NCI-H2196 treated with DMSO at 0.1 percent for 48 hours (cell line): ENCODE measurements around the gene ELF4.

Experiments
- DNase-seq: peaks from one replicate; lab custom pipeline; 2025; ENCODE audit not compliant: unreplicated experiment; lab: John Stamatoyannopoulos, UW

Gene ELF4

DNA sequence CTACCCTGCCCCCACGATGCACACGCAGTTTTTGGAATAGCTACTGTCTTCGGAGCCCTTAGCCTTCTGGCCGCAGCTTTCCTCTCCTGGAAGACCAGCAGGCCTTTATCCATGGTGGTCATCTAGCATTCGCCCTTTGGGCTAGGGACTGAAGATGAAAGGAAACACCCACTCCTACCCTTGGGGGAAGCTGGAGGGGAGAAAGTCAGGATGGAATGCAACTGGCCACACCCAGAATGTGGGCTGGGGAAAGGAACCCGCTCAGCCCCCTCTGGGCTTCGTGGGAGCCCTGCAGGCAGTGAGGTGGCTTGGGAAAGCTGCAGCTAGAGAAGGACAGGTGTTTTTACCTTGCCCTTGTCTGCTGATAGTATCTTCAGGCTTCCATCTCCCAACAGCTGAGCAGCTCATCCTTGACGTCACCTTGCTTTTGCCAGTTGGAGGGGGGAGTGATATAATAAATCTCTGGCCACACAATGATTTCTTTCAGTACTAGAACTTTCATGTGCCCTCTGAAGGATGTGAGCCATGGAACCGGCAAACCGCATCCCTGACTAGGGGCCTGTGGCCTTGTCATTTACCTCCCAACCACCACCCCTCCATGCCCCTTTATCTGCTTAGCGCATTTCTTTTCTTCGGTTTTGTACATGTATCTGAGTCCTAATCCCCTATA is 59.0 kb downstream of the ELF4 start:
- DNase-seq = no peak

DNA sequence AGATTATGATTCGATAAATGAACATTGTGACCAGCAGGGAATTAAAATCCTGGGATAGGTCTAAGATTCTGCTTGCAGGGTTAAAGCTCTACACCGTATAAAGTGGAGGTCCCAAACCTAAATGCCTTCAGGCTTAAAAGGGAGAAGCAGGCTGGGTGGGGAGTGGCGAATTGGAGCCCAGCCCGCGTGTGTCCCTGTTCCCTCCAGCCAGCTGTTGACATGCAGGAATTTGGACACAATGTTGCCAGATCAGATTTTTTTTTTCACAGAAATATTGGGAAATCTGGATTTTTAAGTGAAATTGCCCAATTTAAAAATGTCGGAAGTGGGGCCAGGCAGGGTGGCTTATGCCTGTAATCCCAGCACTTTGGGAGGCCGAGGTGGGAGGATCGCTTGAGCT is 60.5 kb downstream of the ELF4 start:
- no peak for DNase-seq

DNA sequence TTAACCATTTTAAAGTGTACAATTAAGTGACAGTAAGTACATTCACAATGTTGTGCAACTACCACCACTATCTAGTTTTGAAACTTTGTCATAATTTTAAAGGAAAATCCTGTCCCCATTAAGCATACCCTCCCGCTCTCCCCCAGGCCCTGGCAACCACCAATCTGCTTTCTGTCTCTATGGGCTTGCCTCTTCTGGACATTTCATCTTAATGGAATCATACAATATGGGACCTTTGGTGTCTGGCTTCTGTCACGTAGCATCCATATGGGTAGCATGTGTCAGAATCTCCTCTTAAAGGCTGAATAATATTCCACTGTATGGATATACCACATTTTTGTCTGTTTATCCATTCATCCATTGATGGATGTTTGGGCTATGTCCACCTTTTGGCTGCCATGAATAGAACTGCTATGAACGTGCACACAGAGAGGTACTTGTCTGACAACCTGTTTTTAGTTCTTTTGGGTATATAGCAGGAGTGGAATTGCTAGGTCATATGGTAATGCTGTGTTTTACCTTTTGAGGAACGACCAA is 61.5 kb downstream of the ELF4 start:
- DNase-seq = no peak

DNA sequence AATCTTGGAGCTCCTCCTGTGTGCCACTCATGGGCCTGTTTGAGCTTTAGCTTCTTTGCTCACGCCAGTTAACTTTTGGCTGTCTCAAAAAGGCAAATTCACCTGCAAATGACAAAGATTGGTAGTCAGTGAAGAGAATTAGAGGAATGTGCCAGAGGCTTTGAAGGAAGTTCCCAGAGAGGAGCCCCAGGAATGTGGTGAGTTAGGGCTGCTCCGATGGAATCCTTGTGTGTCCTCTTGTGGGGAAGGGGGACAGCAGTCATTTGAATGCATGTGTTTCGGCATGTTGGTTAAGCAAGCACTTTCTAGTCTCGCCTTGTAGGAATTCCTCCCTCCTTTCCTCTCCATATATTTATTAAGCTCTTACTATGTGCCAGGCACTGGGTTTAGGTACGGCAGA is 62.9 kb downstream of the ELF4 start:
- DNase-seq = no peak

DNA sequence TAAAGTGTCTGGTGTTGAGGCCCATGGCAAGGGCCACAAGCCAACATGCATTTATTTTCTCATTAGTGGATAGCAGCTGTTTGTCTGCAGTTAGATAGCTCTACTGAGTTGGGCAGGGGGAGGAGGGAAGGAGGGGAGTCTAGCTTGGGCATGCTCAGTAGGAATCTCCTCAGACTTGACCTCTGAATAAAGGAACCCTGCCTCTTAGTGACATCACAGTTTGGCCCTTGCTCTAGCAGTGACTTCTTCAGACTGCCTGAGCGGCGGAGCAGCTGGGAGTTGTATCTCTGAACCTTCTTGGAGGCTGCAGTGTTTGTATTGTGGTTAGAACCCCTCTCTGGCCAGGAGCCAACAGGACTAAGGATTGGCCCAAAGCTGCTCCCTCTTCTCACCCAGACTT is 70.5 kb downstream of the ELF4 start:
- no peak for DNase-seq

DNA sequence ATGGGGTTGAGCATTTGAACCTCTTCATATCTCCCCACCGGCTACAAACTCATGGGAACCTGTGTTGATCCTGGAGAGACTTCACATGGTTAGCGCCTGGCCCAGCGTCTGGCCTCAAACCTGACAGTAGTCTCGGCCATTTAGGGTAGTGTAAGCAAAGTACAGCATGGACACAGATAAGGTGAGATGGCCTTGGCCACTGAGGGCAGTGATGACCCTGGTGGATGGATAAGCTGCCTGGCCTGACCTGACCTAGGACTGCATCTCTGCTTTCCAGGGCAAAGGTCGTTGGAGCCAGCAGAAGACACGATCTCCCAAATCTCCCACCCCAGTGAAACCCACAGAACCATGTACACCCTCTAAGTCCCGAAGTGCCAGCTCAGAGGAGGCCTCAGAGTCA is 76.1 kb downstream of the ELF4 start:
- no peak for DNase-seq

DNA sequence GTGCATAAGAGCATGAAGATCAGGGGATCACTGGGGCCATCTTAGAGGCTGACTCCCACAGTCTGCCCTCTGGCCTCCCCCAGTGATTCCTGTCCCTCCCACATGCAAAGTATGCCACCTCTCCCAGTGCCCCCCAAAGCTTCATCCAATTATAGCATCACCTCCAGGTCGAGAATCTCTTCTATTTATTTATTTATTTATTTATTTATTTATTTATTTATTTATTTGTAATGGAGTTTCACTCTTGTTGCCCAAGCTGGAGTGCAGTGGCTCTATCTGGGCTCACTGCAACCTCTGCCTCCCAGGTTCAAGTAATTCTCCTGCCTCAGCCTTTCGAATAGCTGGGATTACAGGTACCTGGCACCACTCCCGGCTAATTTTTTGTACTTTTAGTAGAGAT is 77.7 kb downstream of the ELF4 start:
- DNase-seq = no peak

DNA sequence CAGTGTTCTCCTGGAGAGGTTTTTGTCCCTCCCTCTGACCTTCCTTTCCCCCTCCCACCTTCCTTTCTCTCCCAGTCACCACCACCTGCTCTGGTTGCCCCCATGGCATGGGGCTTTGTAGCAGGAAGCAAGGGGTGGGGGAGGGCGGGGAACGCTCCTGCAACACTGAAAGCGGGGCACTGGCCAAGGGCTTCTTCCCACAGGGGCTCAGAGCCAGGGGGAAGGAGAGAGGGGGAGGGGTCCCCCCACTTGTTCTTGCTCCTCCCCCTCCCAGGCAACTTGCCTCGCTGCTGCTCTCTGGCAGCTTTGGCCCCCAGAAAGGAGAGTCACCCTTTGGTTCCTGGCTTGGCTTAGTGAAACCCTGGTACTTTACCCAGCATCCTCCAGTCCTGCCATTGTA is 79.5 kb downstream of the ELF4 start:
- DNase-seq = no peak

DNA sequence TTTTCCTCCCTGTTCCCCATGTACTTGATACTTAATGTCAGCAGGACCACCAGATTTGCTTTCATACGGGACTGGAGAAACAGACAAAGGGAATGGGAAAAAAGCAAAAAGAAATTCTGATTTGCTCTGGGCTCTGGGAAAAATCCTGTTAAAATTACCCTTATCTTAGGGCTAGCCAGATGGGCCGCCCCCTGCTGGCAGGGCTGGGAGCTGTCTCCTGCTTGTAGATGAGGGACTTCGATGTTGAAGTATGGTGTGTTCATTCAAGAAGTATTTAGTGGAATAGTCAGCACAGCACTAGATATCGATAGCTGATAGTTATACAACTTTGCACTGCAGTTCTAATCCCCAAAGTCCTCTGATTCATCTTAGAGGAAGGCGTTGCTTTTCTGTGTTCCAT is 82.1 kb downstream of the ELF4 start:
- DNase-seq = no peak

DNA sequence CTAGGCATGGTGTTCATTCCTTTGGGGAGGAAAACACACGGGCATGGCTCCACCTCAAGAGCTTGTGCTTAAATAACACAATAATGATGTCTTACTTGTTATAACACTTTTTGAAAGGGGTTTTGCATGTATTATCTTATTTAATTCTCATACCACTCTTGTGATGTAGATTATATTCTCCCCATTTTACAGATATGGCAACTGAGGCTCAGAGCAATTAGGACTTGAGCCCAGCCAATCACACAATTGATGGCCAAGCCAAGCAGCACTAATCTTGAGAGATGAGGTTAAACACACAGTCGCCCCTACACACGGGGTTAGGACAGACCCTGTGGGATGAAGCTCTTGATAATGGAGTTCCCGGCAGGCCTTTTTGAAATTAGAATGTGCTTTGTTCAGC is 82.7 kb downstream of the ELF4 start:
- no peak for DNase-seq

DNA sequence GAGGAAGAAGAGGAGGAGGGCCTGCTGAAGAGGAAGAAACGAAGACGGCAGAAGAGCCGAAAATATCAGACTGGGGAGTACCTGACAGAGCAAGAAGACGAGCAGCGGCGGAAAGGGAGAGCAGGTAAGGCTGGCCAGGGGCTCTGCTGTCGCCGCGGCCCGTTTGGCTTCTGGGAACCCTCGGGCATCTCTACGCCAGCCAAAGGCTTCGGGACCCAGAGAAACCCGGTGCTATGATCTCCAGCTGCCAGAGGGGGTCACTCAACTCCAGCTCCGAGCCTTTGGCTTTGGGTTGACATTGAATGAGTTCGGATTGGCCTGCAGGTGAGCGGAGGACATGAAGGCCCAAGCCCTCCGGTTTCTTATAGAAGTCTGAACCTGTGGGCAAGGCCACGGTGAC is 85.0 kb downstream of the ELF4 start:
- DNase-seq = no peak

DNA sequence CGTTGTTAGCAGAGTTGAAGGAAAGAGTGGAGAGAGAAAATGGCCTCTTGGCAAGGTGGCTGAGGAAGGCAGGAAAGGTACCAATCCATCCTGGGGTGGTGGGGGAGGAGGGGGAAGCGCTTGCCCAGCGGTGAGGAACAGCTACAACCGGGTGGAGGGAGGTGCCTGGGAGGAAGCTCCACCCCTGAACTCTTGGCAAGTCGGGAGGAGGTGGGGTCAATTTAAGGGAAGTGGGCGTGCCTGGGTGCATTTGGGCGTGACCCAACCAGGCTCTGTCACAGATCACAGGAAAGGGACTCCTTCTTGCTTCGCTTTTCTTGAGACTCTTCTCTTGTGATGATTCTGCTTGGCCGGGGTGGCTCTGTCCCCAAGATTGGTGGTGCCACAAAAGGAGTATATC is 86.2 kb downstream of the ELF4 start:
- DNase-seq = peak; percentile 21

DNA sequence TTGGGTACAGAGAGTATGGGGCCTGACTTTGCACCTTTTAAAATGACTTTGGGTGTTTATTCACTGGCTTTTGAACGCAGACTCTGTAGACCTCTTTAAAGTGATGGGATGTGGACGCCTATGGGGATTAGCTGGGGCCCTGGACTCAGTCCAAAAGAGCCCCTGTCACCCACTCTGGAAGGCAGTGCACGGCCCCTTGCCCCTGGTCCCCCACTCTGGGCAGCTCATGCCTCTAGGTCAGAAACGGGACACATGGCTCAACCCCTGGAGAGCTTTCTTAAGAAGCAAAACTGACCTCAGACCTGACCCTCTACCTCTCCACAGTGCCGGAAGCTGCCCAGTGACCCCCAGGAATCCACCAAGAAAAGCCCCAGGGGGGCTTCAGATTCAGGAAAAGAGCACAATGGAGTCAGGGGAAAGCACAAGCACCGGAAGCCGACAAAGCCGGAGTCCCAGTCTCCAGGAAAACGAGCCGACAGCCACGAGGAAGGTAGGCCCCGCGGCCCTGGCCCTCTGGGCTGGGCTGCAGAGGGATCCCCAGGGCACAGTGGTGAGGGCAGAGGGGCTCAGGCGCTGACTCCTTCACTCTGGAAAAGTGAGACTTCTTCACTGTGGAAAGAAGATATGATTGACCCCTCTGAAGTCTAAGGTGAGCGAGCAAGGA is 89.5 kb downstream of the ELF4 start:
- DNase-seq = no peak

DNA sequence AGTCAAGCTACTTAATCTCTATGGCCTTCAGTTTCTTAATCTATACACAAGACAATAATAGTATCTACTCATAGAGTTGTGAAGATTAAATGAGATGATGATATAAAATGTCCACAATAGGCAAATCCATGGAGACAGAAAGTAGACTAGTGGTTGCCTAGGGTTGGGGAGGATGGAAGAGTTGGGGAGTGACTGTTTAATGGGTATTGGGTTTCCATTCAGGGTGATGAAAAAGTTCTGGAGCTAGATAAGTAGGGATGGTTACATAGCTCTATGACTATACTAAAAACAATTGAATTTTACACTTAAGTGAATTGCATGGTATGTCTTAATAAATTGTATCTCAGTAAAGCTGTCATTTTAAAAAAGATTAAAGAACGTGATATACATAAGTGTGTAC is 92.2 kb downstream of the ELF4 start:
- no peak for DNase-seq

DNA sequence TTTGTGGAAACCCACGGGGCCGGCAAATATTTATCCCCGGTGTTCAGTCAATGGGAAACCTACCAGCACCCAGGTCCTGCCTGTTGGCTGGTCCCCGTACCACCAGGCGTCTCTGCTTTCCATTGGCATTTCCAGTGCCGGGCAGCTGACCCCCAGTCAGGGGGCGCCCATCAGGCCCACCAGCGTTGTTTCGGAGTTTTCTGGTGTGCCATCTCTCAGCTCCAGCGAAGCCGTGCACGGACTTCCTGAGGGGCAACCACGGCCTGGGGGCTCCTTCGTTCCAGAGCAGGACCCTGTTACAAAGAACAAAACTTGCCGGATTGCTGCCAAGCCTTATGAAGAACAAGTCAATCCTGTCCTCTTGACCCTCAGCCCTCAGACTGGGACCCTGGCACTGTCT is 95.1 kb downstream of the ELF4 start:
- no peak for DNase-seq
